ENCODE results near the gene PLCB3. TPM values are rescaled to one million over a fixed set of nuclear protein-coding genes. Genes with fewer than 3 reads are reported as not detected.

PLCB3 gene
- total and polyA plus RNA-seq, 4 experiments from 2014 or later: 0.71 to 11.9 (median 10.8) TPM; not detected in 1

GRCh38 chr11:64239662-64240434 lies 11.5 kb upstream of the PLCB3 start:
- Histone ChIP-seq H3K9me3 (ENCODE audit: control insufficient read depth in 1 of 2, low read length in 2 of 2) (no peaks in the 10 kb centered on the region), H3K4me3 (ENCODE audit: low read length in 2 of 2) (peak overlapping the region in 1 of 2 donors; percentile 67), H3K27ac (ENCODE audit: low read depth, low read length) (peak overlapping the region; percentile 99), H3K4me1 (ENCODE audit: insufficient read depth, low read length) (peaks cover 37% of the 10 kb centered on the region), H3K27me3 (ENCODE audit: insufficient read depth, low read length) (no peaks in the 10 kb centered on the region), H3K36me3 (ENCODE audit: insufficient read depth, low read length) (peaks cover 7% of the 10 kb centered on the region)
- Mint-ChIP-seq H3K36me3 (peaks cover 0 to 49% of the 10 kb centered on the region in 2 donors), H3K4me3 (peak overlapping the region; percentile 87 to 97 (median 88)), H3K9me3 (no peaks in the 10 kb centered on the region), H3K27me3 (no peaks in the 10 kb centered on the region), H3K27ac (peak overlapping the region; percentile 99 to 100 (median 100)), H3K4me1 (peaks cover 17 to 51% (median 31%) of the 10 kb centered on the region in 4 donors)
- intact Hi-C loops (cut with micrococcal nuclease): loop anchor here (2.0 to 10.0 kb wide), 2 partner anchors 33 to 535 kb away; partner anchors contain the start of genes FERMT3 and SF1
- ChIA-PET CTCF (ENCODE audit: partially characterized antibody) (interaction anchor here (1.4 to 1.9 kb wide), 2 partner anchors 34 to 36 kb away, joined by 5 to 6 read pairs; partner anchors contain the start of gene FERMT3), POLR2A (ENCODE audit: partially characterized antibody) (interaction anchor here (0.6 to 38.9 kb wide), 7 partner anchors 8 to 65 kb away, joined by 3 to 937 read pairs (median 6); partner anchors contain the start of genes DNAJC4, FERMT3, NUDT22 and TRPT1)
- no peak for DNase-seq

- intact Hi-C loops (cut with micrococcal nuclease): loop anchor here (1.0 to 10.0 kb wide), 8 partner anchors 10 to 534 kb away; partner anchors contain the start of genes DNAJC4, ESRRA, FERMT3 and GPR137
- peak within 1 kb of the TSS; percentile 99 to 100 (median 100) for H3K27ac Mint-ChIP-seq
Measured at GRCh38 chr11:64240435-64241240, 10.7 kb upstream of the PLCB3 start, which contains the start of gene FKBP2. Gene FKBP2, plus strand, starts transcription at chr11:64241095. Its CDS starts 1,293 bp downstream, at chr11:64242388.

GRCh38 chr11:64241241-64241490 lies 10.2 kb upstream of the PLCB3 start:
- Histone ChIP-seq H3K27me3 (ENCODE audit: insufficient read depth, low read length) (no peaks in the 10 kb centered on the region), H3K4me1 (ENCODE audit: insufficient read depth, low read length) (peaks cover 39% of the 10 kb centered on the region), H3K36me3 (ENCODE audit: insufficient read depth, low read length) (peaks cover 7% of the 10 kb centered on the region), H3K4me3 (ENCODE audit: low read length in 2 of 2) (peak overlapping the region; percentile 36 to 67), H3K9me3 (ENCODE audit: control insufficient read depth in 1 of 2, low read length in 2 of 2) (no peaks in the 10 kb centered on the region), H3K27ac (ENCODE audit: low read depth, low read length) (peak overlapping the region; percentile 99)
- H3K4me3 Mint-ChIP-seq: peak overlapping the region; percentile 87 to 97 (median 88)
- H3K9me3 Mint-ChIP-seq: no peaks in the 10 kb centered on the region
- ChIA-PET CTCF (ENCODE audit: partially characterized antibody) (interaction anchor here (0.9 to 8.4 kb wide), 7 partner anchors 9 to 63 kb away, joined by 3 to 78 read pairs (median 8); partner anchors contain the start of genes CATSPERZ, ESRRA and FERMT3), POLR2A (ENCODE audit: partially characterized antibody) (interaction anchor here (0.7 to 38.9 kb wide), 15 partner anchors 8 to 1619 kb away, joined by 3 to 937 read pairs (median 19); partner anchors contain the start of genes BAD, CATSPERZ, DNAJC4 and ESRRA)
- H3K36me3 Mint-ChIP-seq: peaks cover 0 to 42% of the 10 kb centered on the region in 2 donors
- H3K27me3 Mint-ChIP-seq: no peaks in the 10 kb centered on the region
- peak; percentile 99 to 100 (median 100) for DNase-seq
- H3K27ac Mint-ChIP-seq: peak overlapping the region; percentile 99 to 100 (median 100)
- intact Hi-C loops (cut with micrococcal nuclease): loop anchor here (1.0 to 10.0 kb wide), 8 partner anchors 11 to 534 kb away; partner anchors contain the start of genes DNAJC4, ESRRA, FERMT3 and GPR137
- H3K4me1 Mint-ChIP-seq: peaks cover 14 to 55% (median 31%) of the 10 kb centered on the region in 4 donors

More at GRCh38 chr11:64240435-64241240, 10.7 kb upstream of the PLCB3 start, which contains the start of gene FKBP2:
- Histone ChIP-seq H3K9me3 (ENCODE audit: control insufficient read depth in 1 of 2, low read length in 2 of 2) (no peaks in the 10 kb centered on the region), H3K27me3 (ENCODE audit: insufficient read depth, low read length) (no peaks in the 10 kb centered on the region), H3K36me3 (ENCODE audit: insufficient read depth, low read length) (peaks cover 7% of the 10 kb centered on the region), H3K4me1 (ENCODE audit: insufficient read depth, low read length) (peaks cover 38% of the 10 kb centered on the region), H3K4me3 (ENCODE audit: low read length in 2 of 2) (peak within 1 kb of the TSS; percentile 67 to 73), H3K27ac (ENCODE audit: low read depth, low read length) (peak within 1 kb of the TSS; percentile 99)
- Mint-ChIP-seq H3K36me3 (peaks cover 0 to 42% of the 10 kb centered on the region in 2 donors), H3K4me3 (peak within 1 kb of the TSS; percentile 87 to 97 (median 88)), H3K27me3 (no peaks in the 10 kb centered on the region), H3K9me3 (no peaks in the 10 kb centered on the region), H3K4me1 (peaks cover 14 to 52% (median 29%) of the 10 kb centered on the region in 4 donors)
- ChIA-PET POLR2A (ENCODE audit: partially characterized antibody) (interaction anchor here (0.6 to 38.9 kb wide), 17 partner anchors 8 to 1619 kb away, joined by 3 to 937 read pairs (median 11); partner anchors contain the start of genes BAD, CATSPERZ, DNAJC4 and ESRRA), CTCF (ENCODE audit: partially characterized antibody) (interaction anchor here (0.9 to 8.4 kb wide), 9 partner anchors 8 to 64 kb away, joined by 3 to 78 read pairs (median 7); partner anchors contain the start of genes CATSPERZ, ESRRA and FERMT3)
- peak; percentile 97 to 99 (median 99) for DNase-seq

GRCh38 chr11:64241491-64242374 lies 9.6 kb upstream of the PLCB3 start:
- peak overlapping the region; percentile 99 to 100 (median 100) for H3K27ac Mint-ChIP-seq
- H3K9me3 Mint-ChIP-seq: no peaks in the 10 kb centered on the region
- peak overlapping the region; percentile 99 for H3K27ac ChIP-seq (ENCODE audit: low read depth, low read length)
- H3K4me3 ChIP-seq (ENCODE audit: low read length in 2 of 2): peak overlapping the region; percentile 36 to 67
- no peaks in the 10 kb centered on the region for H3K9me3 ChIP-seq (ENCODE audit: control insufficient read depth in 1 of 2, low read length in 2 of 2)
- peak overlapping the region; percentile 87 to 97 (median 88) for H3K4me3 Mint-ChIP-seq
- H3K36me3 Mint-ChIP-seq: peaks cover 0 to 42% of the 10 kb centered on the region in 2 donors
- ChIA-PET CTCF (ENCODE audit: partially characterized antibody) (interaction anchor here (0.9 to 10.5 kb wide), 9 partner anchors 8 to 63 kb away, joined by 3 to 121 read pairs (median 8); partner anchors contain the start of genes CATSPERZ, ESRRA and FERMT3), POLR2A (ENCODE audit: partially characterized antibody) (interaction anchor here (0.7 to 38.9 kb wide), 17 partner anchors 8 to 1618 kb away, joined by 3 to 937 read pairs (median 11); partner anchors contain the start of genes BAD, CATSPERZ, DNAJC4 and ESRRA)
- H3K4me1 Mint-ChIP-seq: peaks cover 14 to 55% (median 32%) of the 10 kb centered on the region in 4 donors
- no peaks in the 10 kb centered on the region for H3K27me3 ChIP-seq (ENCODE audit: insufficient read depth, low read length)
- H3K36me3 ChIP-seq (ENCODE audit: insufficient read depth, low read length): peaks cover 7% of the 10 kb centered on the region
- no peaks in the 10 kb centered on the region for H3K27me3 Mint-ChIP-seq
- DNase-seq: no peak
- intact Hi-C loops (cut with micrococcal nuclease): loop anchor here (1.0 to 10.0 kb wide), 8 partner anchors 11 to 533 kb away; partner anchors contain the start of genes DNAJC4, ESRRA, FERMT3 and GPR137
- peaks cover 39% of the 10 kb centered on the region for H3K4me1 ChIP-seq (ENCODE audit: insufficient read depth, low read length)

GRCh38 chr11:64243236-64243854 lies 8.0 kb upstream of the PLCB3 start:
- peak overlapping the region; percentile 27 to 83 (median 62) for H3K4me3 Mint-ChIP-seq
- no peaks in the 10 kb centered on the region for H3K36me3 ChIP-seq (ENCODE audit: insufficient read depth, low read length)
- intact Hi-C loops (cut with micrococcal nuclease): loop anchor here (10.0 kb wide), 1 partner anchor 531 kb away; the partner anchor contains the start of gene SF1
- no peak overlapping the region for H3K27ac ChIP-seq (ENCODE audit: low read depth, low read length)
- no peaks in the 10 kb centered on the region for H3K9me3 ChIP-seq (ENCODE audit: control insufficient read depth in 1 of 2, low read length in 2 of 2)
- no peaks in the 10 kb centered on the region for H3K27me3 ChIP-seq (ENCODE audit: insufficient read depth, low read length)
- H3K36me3 Mint-ChIP-seq: peaks cover 0 to 30% of the 10 kb centered on the region in 2 donors
- H3K4me1 ChIP-seq (ENCODE audit: insufficient read depth, low read length): peaks cover 46% of the 10 kb centered on the region
- no peaks in the 10 kb centered on the region for H3K9me3 Mint-ChIP-seq
- peak overlapping the region in 6 of 7 donors; percentile 70 to 82 (median 76) for H3K27ac Mint-ChIP-seq
- ChIA-PET CTCF (ENCODE audit: partially characterized antibody) (interaction anchor here (0.6 to 10.5 kb wide), 6 partner anchors 16 to 60 kb away, joined by 3 to 121 read pairs (median 3); partner anchors contain the start of genes CATSPERZ, ESRRA and FERMT3), POLR2A (ENCODE audit: partially characterized antibody) (interaction anchor here (0.8 to 38.9 kb wide), 11 partner anchors 8 to 891 kb away, joined by 3 to 937 read pairs (median 52); partner anchors contain the start of genes BAD, DNAJC4, ESRRA and FERMT3)
- no peak for DNase-seq
- no peak overlapping the region for H3K4me3 ChIP-seq (ENCODE audit: low read length in 2 of 2)
- no peaks in the 10 kb centered on the region for H3K27me3 Mint-ChIP-seq
- peaks cover 16 to 66% (median 37%) of the 10 kb centered on the region in 4 donors for H3K4me1 Mint-ChIP-seq

Measured in CD4-positive, alpha-beta memory T cell (primary cell).